HG03571 (cell line): Measurements from ENCODE around the gene TNFRSF14.

Experiments used
- ATAC-seq: cut with Tn5 transposase; IDR thresholded peaks from one replicate; pipeline ENCODE4 v1.9.1; 2021; ENCODE audit not compliant: unreplicated experiment

Gene TNFRSF14

DNA sequence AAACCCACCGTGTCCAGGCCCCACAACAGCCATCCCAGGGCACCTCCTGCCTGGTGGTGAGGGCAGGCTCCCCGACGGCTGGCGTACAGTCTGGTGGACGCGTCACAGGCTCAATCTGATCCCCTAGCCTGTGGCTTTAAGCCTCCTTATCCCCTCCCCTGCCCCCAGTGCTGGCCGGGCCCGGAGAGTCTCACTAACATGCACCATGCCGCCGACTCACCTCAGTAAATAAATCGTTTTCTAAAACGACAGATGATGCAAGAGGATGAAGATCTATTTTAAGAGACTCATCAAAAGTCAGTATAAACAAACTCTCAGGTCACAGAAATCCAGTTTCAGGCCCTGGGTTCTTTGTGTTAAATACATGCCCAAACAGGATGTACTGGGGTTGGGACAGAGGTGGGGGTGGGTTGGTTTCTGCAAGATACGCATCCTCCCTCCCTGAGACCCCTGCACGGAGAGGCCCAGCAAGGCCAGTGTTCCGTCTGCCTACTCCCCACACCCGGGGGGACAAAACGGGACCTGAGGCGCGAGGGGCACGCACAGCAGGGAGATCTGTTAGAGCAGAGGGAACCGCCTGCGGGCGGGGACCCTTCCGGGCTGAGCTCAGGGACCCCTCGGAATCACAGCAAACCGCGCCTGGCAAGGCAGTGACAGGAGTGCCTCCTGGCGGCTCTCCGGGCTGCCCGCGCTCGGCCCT is 32.8 kb upstream of the TNFRSF14 start:
- no peak for ATAC-seq

- no peak for ATAC-seq
These were observed 32.1 kb upstream of the TNFRSF14 start for GRCh38 chr1:2523891-2524609.

GRCh38 chr1:2525572-2525919 is 30.6 kb upstream of the TNFRSF14 start:
- no peak for ATAC-seq

GRCh38 chr1:2525920-2526823 is 30.0 kb upstream of the TNFRSF14 start, which contains the start of gene PANK4:
Gene PANK4 (minus strand): TSS chr1:2526596. CDS start chr1:2526587, 9 bp downstream.
- ATAC-seq: peak; percentile 71

GRCh38 chr1:2526824-2527555 is 29.2 kb upstream of the TNFRSF14 start:
- ATAC-seq: peak; percentile 17

DNA sequence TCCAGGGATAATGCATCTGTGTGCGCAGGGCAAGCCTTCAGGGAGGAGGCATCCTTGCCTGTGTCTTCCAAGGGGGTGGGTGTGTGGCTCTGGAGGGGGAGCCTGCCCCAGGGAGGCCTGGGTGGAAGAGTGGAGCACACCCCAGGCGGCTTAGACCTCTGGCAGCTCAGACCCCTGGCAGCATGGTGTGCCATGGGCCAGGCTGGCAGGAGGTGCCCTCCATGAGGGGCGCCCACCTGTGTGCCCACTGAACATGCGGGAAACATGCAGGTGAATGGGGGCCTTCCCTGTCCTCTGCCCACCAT is 28.7 kb upstream of the TNFRSF14 start:
- ATAC-seq: no peak

- ATAC-seq: no peak
These were observed 28.2 kb upstream of the TNFRSF14 start for GRCh38 chr1:2528016-2528415.

- no peak for ATAC-seq
These were observed 27.6 kb upstream of the TNFRSF14 start for GRCh38 chr1:2528611-2528965.

DNA sequence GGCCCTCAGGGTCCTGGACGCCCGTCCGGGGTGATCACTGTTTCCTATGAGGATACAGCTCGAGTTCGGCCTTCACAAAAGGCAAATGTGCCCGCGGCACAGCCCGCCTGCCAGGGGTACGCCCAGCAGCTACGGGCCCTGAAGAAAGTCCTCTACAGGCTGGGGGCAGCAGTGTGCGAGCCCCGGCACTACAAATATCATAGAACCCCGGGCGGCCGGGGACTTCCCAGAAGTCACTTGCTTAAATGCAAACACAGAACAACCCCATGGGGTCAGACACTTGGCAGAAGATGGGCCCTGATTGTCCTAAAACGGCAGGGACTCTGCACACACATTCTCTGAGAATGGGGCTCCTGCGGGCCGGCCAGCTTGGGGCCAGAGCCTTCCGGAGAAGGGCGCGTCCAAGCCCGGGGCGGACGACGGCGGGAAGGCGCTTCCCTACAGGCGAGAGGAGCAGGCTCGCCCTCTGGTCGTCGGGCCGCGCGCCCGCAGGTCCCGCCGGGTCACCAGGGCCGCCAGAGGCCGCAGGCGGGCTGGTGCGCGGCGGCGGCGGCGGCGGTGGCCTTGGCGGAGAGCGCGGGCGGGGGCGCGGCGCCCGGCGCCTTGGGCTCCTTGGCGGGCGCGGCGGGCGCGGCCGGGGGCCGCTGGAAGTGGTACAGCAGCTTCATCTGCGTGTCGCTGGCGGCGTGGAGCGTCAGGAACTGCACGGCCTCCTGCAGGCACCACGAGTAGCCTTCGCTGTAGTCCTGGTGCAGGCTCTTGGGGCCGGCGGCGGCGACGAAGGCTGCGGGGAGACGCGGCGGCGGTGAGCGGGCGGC is 27.0 kb upstream of the TNFRSF14 start:
- no peak for ATAC-seq

DNA sequence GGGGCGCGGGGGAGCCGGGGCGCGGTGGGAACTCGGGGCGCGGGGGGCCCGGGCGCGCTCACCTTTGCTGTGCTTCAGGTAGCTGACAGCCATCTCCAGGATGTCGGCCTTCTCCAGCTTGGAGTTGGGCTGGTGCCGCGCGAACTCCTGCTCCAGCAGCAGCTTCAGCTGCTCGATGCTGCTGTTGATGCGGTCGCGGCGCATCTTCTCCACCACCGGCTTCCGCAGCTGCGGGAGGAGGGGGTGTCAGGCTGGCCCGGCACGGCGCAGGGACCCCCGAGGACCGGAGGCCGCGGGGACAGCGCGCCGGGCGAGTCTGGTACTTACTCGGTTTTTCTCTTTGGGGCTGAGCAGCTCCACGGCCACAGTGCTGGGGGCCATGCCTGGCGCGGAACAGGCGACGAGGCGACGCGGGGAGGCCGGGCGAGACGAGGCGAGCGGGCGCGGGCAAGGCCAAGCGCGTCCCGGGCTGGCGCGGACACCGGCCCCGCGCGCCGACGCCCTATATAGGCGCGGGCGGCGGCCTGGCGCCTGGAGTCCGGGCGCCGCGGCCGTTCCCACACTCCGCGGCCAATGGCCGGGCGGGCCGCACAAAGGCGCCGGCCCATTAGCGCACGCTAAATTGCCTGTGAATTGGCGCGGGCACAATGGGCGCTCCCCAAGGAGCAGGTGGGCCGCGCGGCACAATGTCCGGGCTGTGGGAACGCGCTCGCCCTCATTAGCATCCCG is 26.2 kb upstream of the TNFRSF14 start, which contains the start of gene HES5:
TSS of gene HES5 (minus strand) at position 480 of the 729 bp plus-strand sequence. CDS start at position 381, 99 bp downstream.
- no peak for ATAC-seq

GRCh38 chr1:2530513-2531361 is 25.4 kb upstream of the TNFRSF14 start:
- no peak for ATAC-seq

DNA sequence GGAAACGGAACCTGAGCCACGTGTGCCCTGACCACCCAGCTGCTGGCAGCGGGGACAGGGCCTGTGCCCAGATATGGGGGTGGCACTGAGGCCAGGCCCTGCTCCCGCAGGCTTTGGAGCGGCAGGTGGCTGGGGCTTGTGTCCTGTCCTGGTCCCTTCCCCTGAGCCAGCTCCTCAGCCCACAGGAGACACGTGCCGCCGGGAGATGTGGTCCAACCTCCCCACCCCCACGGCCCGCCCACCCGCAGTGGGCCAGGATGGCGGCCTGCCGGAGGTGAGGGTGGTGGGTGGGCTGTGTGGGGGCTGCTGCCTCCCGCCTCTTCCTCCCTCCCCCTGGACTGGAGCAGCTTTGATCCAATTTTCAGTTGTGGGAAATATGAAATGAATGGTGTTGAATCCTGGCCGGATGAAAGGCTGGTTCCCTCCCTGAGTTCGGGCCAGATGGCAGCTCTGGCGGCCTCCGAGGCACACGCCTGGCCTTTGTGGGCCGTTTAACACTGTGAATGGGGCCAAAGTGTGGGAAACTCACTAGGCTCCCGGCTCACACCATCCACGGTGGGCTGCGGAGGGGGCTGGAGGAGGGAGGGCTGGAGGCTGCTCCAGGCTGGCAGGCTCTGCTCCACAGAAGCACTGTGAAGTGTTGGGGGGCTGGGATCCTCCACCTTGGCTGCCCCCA is 23.5 kb upstream of the TNFRSF14 start:
- no peak for ATAC-seq

- ATAC-seq: no peak
These were observed 22.8 kb upstream of the TNFRSF14 start for GRCh38 chr1:2533365-2533764.

GRCh38 chr1:2534315-2534686 is 21.9 kb upstream of the TNFRSF14 start:
- no peak for ATAC-seq

DNA sequence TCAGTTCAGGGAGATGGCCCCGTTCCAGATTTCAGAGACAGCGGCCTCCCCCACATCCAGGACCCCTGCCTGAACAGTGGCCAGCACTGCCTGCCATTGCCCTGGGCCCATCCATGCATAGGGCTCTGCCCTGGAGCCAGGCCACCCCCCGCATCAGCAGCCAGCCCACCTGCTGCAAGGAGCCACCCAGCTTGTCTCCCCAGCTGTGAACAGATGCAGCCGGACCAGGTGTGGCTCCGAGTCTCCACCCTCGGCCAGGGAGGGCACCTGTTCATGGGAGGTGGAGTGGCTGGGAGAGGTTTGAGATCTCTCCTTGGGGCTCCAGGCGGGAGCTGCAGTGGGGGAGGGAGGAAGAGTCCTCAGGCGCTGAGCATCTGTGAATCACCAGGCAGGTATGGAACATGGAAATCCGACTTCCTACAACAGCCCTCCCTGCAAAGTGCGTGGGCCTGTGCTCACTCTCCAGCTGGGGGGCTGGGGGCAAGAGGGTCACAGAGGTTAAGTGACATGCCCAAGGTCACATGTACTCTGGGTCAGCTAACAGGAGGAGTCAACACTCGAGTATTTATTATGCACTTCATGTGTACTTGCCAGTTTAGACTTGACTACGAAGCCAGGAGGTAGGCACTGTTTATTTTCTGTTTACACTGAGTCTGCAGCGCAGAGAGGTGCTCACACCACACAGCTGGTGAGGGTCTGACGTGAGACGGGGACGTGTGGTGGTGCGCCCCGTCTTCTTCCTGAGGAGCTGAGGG is 21.3 kb upstream of the TNFRSF14 start:
- ATAC-seq: no peak

GRCh38 chr1:2535455-2535854 is 20.7 kb upstream of the TNFRSF14 start:
- ATAC-seq: no peak

DNA sequence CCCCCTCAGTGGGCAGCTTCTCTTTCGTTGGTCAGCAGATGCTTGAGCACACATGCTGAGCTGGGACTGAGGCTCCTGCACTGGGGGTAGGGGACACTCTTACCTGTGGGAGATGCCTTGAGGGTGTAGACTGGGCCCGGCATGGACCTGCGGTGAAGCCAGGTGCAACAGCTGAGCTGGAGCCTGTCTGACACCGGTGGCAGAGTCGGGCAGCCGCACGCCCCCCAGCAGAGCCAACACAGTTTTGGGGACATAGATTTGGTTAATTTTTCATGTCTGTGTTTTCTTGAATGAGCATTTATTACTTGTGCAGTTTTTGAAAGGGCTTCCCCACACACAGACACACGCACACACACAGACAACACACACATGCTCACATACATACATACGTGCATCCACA is 20.2 kb upstream of the TNFRSF14 start:
- no peak for ATAC-seq

DNA sequence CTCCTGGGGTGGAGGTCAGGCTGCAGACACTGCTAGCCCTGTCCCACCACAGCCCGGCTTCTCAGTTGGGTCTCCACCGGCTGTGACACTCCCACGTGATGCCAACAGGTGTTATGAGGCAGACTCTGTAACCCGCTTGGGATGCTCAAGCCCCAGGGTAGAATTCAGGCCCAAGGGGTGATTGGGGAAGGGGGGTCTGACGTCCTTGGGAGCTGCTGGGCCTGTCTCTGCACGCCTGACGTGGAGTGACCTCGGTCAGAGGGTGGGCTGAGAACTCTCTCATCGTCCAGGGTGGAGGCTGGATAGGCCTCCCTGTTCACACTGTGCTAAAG is 18.4 kb upstream of the TNFRSF14 start:
- no peak for ATAC-seq
